ENCODE measurements around the gene LIN7A.

LIN7A gene

DNA sequence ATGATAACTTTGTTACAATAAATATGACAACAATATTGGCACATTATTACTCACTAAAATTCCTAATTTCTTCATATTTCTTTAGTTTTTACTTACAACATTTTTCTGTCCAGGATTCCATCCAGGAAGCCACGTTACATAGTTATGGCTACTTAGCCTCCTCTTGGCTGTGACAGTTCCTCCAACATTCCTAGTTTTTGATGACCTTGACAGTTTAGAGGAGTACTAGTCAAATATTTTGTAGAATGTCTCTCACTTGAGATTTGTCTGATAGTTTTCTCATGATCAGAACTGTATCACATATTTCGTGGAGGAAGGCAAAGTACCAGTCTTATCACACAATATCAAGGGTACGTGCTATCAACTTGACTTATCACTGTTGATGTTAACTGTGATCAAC is 29.8 kb upstream of the LIN7A start:
- TF ChIP-seq EZH2phosphoT487 (IDR thresholded peaks at IDR 0.05; ENCODE audit: borderline replicate concordance) (no peak), CTCF (conservative IDR thresholded peaks at IDR 0.05; ENCODE audit: low read length) (no peak)
- H3K4me1 ChIP-seq (ENCODE audit: insufficient read depth, low read length, poor library complexity, severe bottlenecking): no peaks in the 10 kb centered on the region
- H3K4me3 ChIP-seq (ENCODE audit: low read length, poor library complexity, severe bottlenecking): no peak overlapping the region
- no peaks in the 10 kb centered on the region for H3K9me2 ChIP-seq (replicated peaks; ENCODE audit: low read depth, low read length)
- H3F3A ChIP-seq (ENCODE audit: low read depth): no peaks in the 10 kb centered on the region
- no peak overlapping the region for H3K9ac ChIP-seq (ENCODE audit: low read depth, low read length, poor library complexity, severe bottlenecking)
- H4K20me1 ChIP-seq (ENCODE audit: insufficient read depth, low read length, poor library complexity, severe bottlenecking): no peaks in the 10 kb centered on the region
- H3K36me3 ChIP-seq (ENCODE audit: insufficient read depth, low read length): no peaks in the 10 kb centered on the region
- H3K4me2 ChIP-seq (ENCODE audit: low read depth, low read length, poor library complexity, severe bottlenecking): no peak overlapping the region
- no peak overlapping the region for H2AFZ ChIP-seq (ENCODE audit: low read length)
- H3K27me3 ChIP-seq (ENCODE audit: insufficient read depth, low read length, poor library complexity, severe bottlenecking): no peaks in the 10 kb centered on the region
- H3K79me2 ChIP-seq (ENCODE audit: insufficient read depth, low read length): no peaks in the 10 kb centered on the region
- no peaks in the 10 kb centered on the region for H3K9me3 ChIP-seq (ENCODE audit: insufficient read depth, low read depth, low read length)

DNA sequence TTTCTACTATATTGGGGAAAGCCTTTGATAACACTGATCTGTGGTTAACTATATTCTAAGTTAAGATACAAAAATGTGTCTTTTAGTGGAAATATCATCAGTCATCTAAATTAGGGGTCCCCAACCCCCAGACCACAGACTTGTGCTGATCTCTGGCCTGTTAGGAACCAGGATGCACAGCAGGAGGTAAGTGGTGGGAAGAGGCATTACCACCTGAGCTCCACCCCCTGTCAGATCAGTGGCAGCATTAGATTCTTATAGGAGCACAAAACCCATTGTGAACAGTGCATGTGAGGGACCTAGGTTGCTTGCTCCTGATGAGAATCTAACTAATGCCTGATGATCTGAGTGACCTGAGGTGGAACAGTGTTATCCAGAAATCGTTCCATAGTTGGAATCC is 28.3 kb upstream of the LIN7A start:
- Histone ChIP-seq H3K9me3 (ENCODE audit: insufficient read depth, low read depth, low read length) (no peaks in the 10 kb centered on the region), H3K36me3 (ENCODE audit: insufficient read depth, low read length) (no peaks in the 10 kb centered on the region), H3K9ac (ENCODE audit: low read depth, low read length, poor library complexity, severe bottlenecking) (no peak overlapping the region), H3K4me3 (ENCODE audit: low read length, poor library complexity, severe bottlenecking) (no peak overlapping the region), H4K20me1 (ENCODE audit: insufficient read depth, low read length, poor library complexity, severe bottlenecking) (no peaks in the 10 kb centered on the region), H3K27me3 (ENCODE audit: insufficient read depth, low read length, poor library complexity, severe bottlenecking) (no peaks in the 10 kb centered on the region), H3K9me2 (replicated peaks; ENCODE audit: low read depth, low read length) (no peaks in the 10 kb centered on the region), H3K79me2 (ENCODE audit: insufficient read depth, low read length) (no peaks in the 10 kb centered on the region), H3K4me1 (ENCODE audit: insufficient read depth, low read length, poor library complexity, severe bottlenecking) (no peaks in the 10 kb centered on the region), H2AFZ (ENCODE audit: low read length) (no peak overlapping the region), H3F3A (ENCODE audit: low read depth) (no peaks in the 10 kb centered on the region), H3K4me2 (ENCODE audit: low read depth, low read length, poor library complexity, severe bottlenecking) (no peak overlapping the region)
- TF ChIP-seq EZH2phosphoT487 (IDR thresholded peaks at IDR 0.05; ENCODE audit: borderline replicate concordance) (no peak), CTCF (conservative IDR thresholded peaks at IDR 0.05; ENCODE audit: low read length) (no peak)

- Histone ChIP-seq H3K4me2 (ENCODE audit: low read depth, low read length, poor library complexity, severe bottlenecking) (no peak overlapping the region), H3K4me3 (ENCODE audit: low read length, poor library complexity, severe bottlenecking) (no peak overlapping the region), H3K9me2 (replicated peaks; ENCODE audit: low read depth, low read length) (no peaks in the 10 kb centered on the region), H3K4me1 (ENCODE audit: insufficient read depth, low read length, poor library complexity, severe bottlenecking) (no peaks in the 10 kb centered on the region), H3K27me3 (ENCODE audit: insufficient read depth, low read length, poor library complexity, severe bottlenecking) (no peaks in the 10 kb centered on the region), H3F3A (ENCODE audit: low read depth) (no peaks in the 10 kb centered on the region), H4K20me1 (ENCODE audit: insufficient read depth, low read length, poor library complexity, severe bottlenecking) (no peaks in the 10 kb centered on the region), H2AFZ (ENCODE audit: low read length) (no peak overlapping the region), H3K9ac (ENCODE audit: low read depth, low read length, poor library complexity, severe bottlenecking) (no peak overlapping the region), H3K36me3 (ENCODE audit: insufficient read depth, low read length) (no peaks in the 10 kb centered on the region), H3K79me2 (ENCODE audit: insufficient read depth, low read length) (no peaks in the 10 kb centered on the region), H3K9me3 (ENCODE audit: insufficient read depth, low read depth, low read length) (no peaks in the 10 kb centered on the region)
- TF ChIP-seq CTCF (conservative IDR thresholded peaks at IDR 0.05; ENCODE audit: low read length) (no peak), EZH2phosphoT487 (IDR thresholded peaks at IDR 0.05; ENCODE audit: borderline replicate concordance) (no peak)
Measured at GRCh38 chr12:80958162-80958561, 20.4 kb upstream of the LIN7A start.
